Measurements from ENCODE around the gene NIBAN1.
"Not testable (repeated sequence)": the region's sequence is repeated elsewhere in the genome, so short reads cannot be mapped to it uniquely, and the experiment has no call there.

The NIBAN1 gene

GRCh38 chr1:184974056-184974836 is at the start of gene NIBAN1:
Gene NIBAN1, minus strand, starts transcription at chr1:184974508. Its CDS starts 152 bp downstream, at chr1:184974356.
- DNase-seq (ENCODE audit: low read depth): peak; percentile 25

GRCh38 chr1:185017966-185018365 is 43.7 kb upstream of the NIBAN1 start:
- no peak for DNase-seq (ENCODE audit: low read depth)

GRCh38 chr1:185017338-185017737 is 43.0 kb upstream of the NIBAN1 start:
- DNase-seq (ENCODE audit: low read depth): no peak

- DNase-seq (ENCODE audit: low read depth): no peak
These were observed 42.6 kb upstream of the NIBAN1 start for GRCh38 chr1:185016880-185017279.

GRCh38 chr1:185015631-185016030 is 41.3 kb upstream of the NIBAN1 start:
- no peak for DNase-seq (ENCODE audit: low read depth)

GRCh38 chr1:185014941-185015340 is 40.6 kb upstream of the NIBAN1 start:
- DNase-seq (ENCODE audit: low read depth): no peak

GRCh38 chr1:185010361-185010760 is 36.1 kb upstream of the NIBAN1 start:
- no peak for DNase-seq (ENCODE audit: low read depth)

GRCh38 chr1:185008838-185009237 is 34.5 kb upstream of the NIBAN1 start:
- no peak for DNase-seq (ENCODE audit: low read depth)

GRCh38 chr1:185001312-185001880 is 27.1 kb upstream of the NIBAN1 start:
- DNase-seq (ENCODE audit: low read depth): not testable (repeated sequence)

GRCh38 chr1:184999974-185000373 is 25.7 kb upstream of the NIBAN1 start:
- not testable (repeated sequence) for DNase-seq (ENCODE audit: low read depth)

GRCh38 chr1:184994301-184994700 is 20.0 kb upstream of the NIBAN1 start:
- DNase-seq (ENCODE audit: low read depth): no peak

GRCh38 chr1:184992271-184992670 is 18.0 kb upstream of the NIBAN1 start:
- no peak for DNase-seq (ENCODE audit: low read depth)

GRCh38 chr1:184990204-184990603 is 15.9 kb upstream of the NIBAN1 start:
- DNase-seq (ENCODE audit: low read depth): no peak

- DNase-seq (ENCODE audit: low read depth): no peak
These were observed 14.2 kb upstream of the NIBAN1 start for GRCh38 chr1:184988506-184988905.

GRCh38 chr1:184987696-184988095 is 13.4 kb upstream of the NIBAN1 start:
- no peak for DNase-seq (ENCODE audit: low read depth)

- no peak for DNase-seq (ENCODE audit: low read depth)
These were observed 11.9 kb upstream of the NIBAN1 start for GRCh38 chr1:184986250-184986649.

- peak; percentile 58 for DNase-seq (ENCODE audit: low read depth)
These were observed 8.0 kb upstream of the NIBAN1 start for GRCh38 chr1:184982002-184982954.

GRCh38 chr1:184980726-184981125 is 6.4 kb upstream of the NIBAN1 start:
- DNase-seq (ENCODE audit: low read depth): no peak

- no peak for DNase-seq (ENCODE audit: low read depth)
These were observed 1.0 kb upstream of the NIBAN1 start for GRCh38 chr1:184975208-184975870.

GRCh38 chr1:184974837-184975115 is 468 bp upstream of the NIBAN1 start:
- no peak for DNase-seq (ENCODE audit: low read depth)

- DNase-seq (ENCODE audit: low read depth): peak; percentile 21
These were observed 844 bp downstream of the NIBAN1 start for GRCh38 chr1:184973272-184974055.

Data from stimulated activated CD8-positive, alpha-beta memory T cell treated with anti-CD3 and anti-CD28 coated beads, Interleukin-7, amount 100 ng/mL, for 24 hours (primary cell).